ENCODE measurements around the gene USH2A.

- TF ChIP-seq CTCF (conservative IDR thresholded peaks at IDR 0.05; ENCODE audit: low read length), result no peak
- TF ChIP-seq EZH2phosphoT487 (IDR thresholded peaks at IDR 0.05; ENCODE audit: borderline replicate concordance), result no peak
These were observed 840.0 kb downstream of the USH2A start for GRCh38 chr1:215583185-215583749.
